Parathyroid adenoma (tissue), 2 donors: ENCODE measurements around the gene ATP10D.
A peak's percentile ranks its signal among the peaks of the same experiment; 100 is the strongest.

ENCODE experiments used
- H2AFZ ChIP-seq: fragments of 300-600 bp; sonication (generic); one replicate; pipeline ENCODE4 v1.7.0; 2017; ENCODE audit warnings: antibody characterized with exemption, mild to moderate bottlenecking
- H3K27ac ChIP-seq: fragments of 300-600 bp; sonication (generic); one replicate; pipeline ENCODE4 v1.7.0; 2017
- H3K27me3 ChIP-seq: fragments of 300-600 bp; sonication (generic); one replicate; pipeline ENCODE4 v1.7.0; 2017; ENCODE audit warnings: low read length; ENCODE audit not compliant: control insufficient read depth, insufficient read depth
- H3K36me3 ChIP-seq: fragments of 300-600 bp; sonication (generic); one replicate; pipeline ENCODE4 v1.7.0; 2017; ENCODE audit warnings: low read length; ENCODE audit not compliant: control insufficient read depth, insufficient read depth
- H3K4me1 ChIP-seq: fragments of 300-600 bp; sonication (generic); one replicate; pipeline ENCODE4 v1.7.0; 2017; ENCODE audit warnings: control low read depth
- H3K4me2 ChIP-seq: fragments of 300-600 bp; sonication (generic); one replicate; pipeline ENCODE4 v1.7.0; 2017; ENCODE audit warnings: low read length
- H3K4me3 ChIP-seq: fragments of 300-600 bp; sonication (generic); one replicate; pipeline ENCODE4 v1.7.0; 2017; ENCODE audit warnings: low read depth, low read length
- H3K79me2 ChIP-seq: fragments of 300-600 bp; sonication (generic); one replicate; pipeline ENCODE4 v1.7.0; 2017; ENCODE audit warnings: control low read depth
- H3K9ac ChIP-seq: fragments of 300-600 bp; sonication (generic); one replicate; pipeline ENCODE4 v1.7.0; 2017; ENCODE audit warnings: mild to moderate bottlenecking
- H3K9me3 ChIP-seq: fragments of 300-600 bp; sonication (generic); one replicate; pipeline ENCODE4 v1.7.0; 2017; ENCODE audit warnings: low read length; ENCODE audit not compliant: control insufficient read depth
- CTCF ChIP-seq: fragments of 300-600 bp; sonication (generic); IDR thresholded peaks from one replicate; pipeline ENCODE4 v1.7.0; 2017; ENCODE audit warnings: antibody characterized with exemption, mild to moderate bottlenecking
- donor health status: primary hyperparathyroidism.

Gene ATP10D

DNA sequence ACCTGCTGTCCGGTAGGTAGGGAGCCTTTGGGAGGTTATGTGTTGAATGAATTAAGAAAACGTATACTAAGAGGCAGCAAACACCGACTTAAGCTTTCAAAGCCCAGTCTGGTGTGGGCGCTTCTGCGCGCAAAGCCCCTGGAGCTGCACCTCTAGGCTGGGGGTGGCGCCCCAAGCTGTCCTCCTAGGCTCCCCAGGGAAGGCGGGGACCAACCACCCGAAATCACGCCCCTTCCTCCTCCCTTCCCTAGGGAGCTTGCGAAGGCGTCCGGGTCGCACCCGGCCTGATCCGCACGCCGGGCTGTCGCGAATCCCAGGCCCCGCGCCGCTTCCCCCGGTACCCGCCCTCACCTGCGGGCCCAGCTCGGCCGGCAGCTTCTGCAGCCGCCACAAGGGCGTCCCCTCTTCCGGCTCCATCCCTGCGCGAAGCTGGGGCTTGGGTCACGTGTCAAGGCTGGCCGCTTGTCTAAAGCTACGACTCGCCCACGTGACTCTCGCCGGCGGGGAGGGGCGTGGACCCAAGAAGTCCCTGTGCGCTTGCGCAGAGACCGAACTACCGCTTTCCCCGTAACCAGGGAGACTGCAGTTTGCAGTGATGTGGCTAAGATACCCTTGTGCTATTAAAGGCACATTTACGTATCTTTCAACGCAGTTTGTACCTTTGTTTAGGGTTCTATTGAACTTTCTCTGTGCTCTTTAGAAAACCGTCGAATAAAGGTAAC is 21.7 kb upstream of the ATP10D start, which contains the start of gene COMMD8:
Gene COMMD8 (minus strand): TSS at position 468 of the 722 bp plus-strand sequence. CDS start 51 bp downstream, at position 417.
- no peaks in the 10 kb centered on the region for H3K79me2 ChIP-seq
- H3K27ac ChIP-seq, result peak within 1 kb of the TSS; percentile 81
- H3K27me3 ChIP-seq, result no peaks in the 10 kb centered on the region
- no peaks in the 10 kb centered on the region for H3K9me3 ChIP-seq
- peak within 1 kb of the TSS; percentile 69 for H3K9ac ChIP-seq
- peak within 1 kb of the TSS; percentile 91 for H2AFZ ChIP-seq
- no peaks in the 10 kb centered on the region for H3K36me3 ChIP-seq
- peak within 1 kb of the TSS; percentile 89 for H3K4me2 ChIP-seq
- peak within 1 kb of the TSS; percentile 77 for H3K4me3 ChIP-seq
- peak; percentile 24 for TF ChIP-seq CTCF
- H3K4me1 ChIP-seq, result peaks cover 2% of the 10 kb centered on the region

- H3K9me3 ChIP-seq, result no peaks in the 10 kb centered on the region
- no peak overlapping the region for H3K4me3 ChIP-seq
- H3K4me2 ChIP-seq, result no peak overlapping the region
- no peaks in the 10 kb centered on the region for H3K79me2 ChIP-seq
- peaks cover 2% of the 10 kb centered on the region for H3K4me1 ChIP-seq
- H3K9ac ChIP-seq, result no peak overlapping the region
- no peaks in the 10 kb centered on the region for H3K36me3 ChIP-seq
- H2AFZ ChIP-seq, result no peak overlapping the region
- no peak overlapping the region for H3K27ac ChIP-seq
- H3K27me3 ChIP-seq, result no peaks in the 10 kb centered on the region
- TF ChIP-seq CTCF, result no peak
Observed at GRCh38 chr4:47465004-47465403, 20.1 kb upstream of the ATP10D start.

GRCh38 chr4:47466056-47466785 is 18.9 kb upstream of the ATP10D start:
- H3K36me3 ChIP-seq, result no peaks in the 10 kb centered on the region
- H3K79me2 ChIP-seq, result no peaks in the 10 kb centered on the region
- no peak for TF ChIP-seq CTCF
- H3K27ac ChIP-seq, result no peak overlapping the region
- no peak overlapping the region for H3K4me3 ChIP-seq
- H3K27me3 ChIP-seq, result no peaks in the 10 kb centered on the region
- H3K9ac ChIP-seq, result no peak overlapping the region
- peaks cover 2% of the 10 kb centered on the region for H3K4me1 ChIP-seq
- no peak overlapping the region for H3K4me2 ChIP-seq
- no peak overlapping the region for H2AFZ ChIP-seq
- no peaks in the 10 kb centered on the region for H3K9me3 ChIP-seq

DNA sequence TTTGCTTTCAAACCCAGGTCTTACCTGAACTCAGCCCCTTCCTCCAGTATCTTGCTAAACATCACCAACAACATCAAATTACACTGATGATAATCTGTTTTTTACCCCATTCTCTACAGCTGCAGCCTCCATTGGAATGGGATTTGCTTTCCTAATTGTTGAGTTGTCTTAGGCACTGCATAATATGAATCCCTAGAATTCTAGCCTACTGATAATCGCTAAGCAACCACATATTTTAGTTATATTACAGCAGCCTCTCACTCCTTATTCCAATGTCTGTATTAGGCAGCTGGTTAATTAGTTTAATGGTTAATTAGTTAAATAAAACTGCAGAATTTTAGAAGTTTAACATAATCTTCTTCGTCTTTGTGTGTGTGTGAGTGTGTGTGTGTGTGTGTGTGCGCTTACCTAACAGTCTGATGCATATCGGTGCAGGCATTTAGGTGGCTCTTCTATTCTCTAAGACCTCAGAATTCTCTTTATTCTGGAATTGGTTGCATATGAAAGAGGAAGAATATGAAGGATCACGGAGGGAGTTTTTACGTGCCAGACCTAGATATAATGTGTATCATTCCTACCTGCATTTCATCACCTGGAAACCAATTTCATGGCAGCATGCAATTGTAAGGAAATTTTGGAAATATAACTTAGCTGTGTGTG is 16.2 kb upstream of the ATP10D start:
- Histone ChIP-seq H3K27me3 (no peaks in the 10 kb centered on the region), H3K9ac (no peak overlapping the region), H3K9me3 (no peaks in the 10 kb centered on the region), H3K36me3 (no peaks in the 10 kb centered on the region), H3K4me3 (no peak overlapping the region), H3K79me2 (no peaks in the 10 kb centered on the region), H2AFZ (no peak overlapping the region), H3K4me2 (no peak overlapping the region), H3K4me1 (peaks cover 1% of the 10 kb centered on the region), H3K27ac (no peak overlapping the region)
- TF ChIP-seq CTCF, result no peak
